Measurements from ENCODE around the gene GDF9. TPM values are rescaled to one million over a fixed set of nuclear protein-coding genes. Genes with fewer than 3 reads are reported as not detected.

The GDF9 gene
- total RNA-seq, 3 donors from 2014 or later = 0.33 to 0.64 (median 0.44) TPM

DNA sequence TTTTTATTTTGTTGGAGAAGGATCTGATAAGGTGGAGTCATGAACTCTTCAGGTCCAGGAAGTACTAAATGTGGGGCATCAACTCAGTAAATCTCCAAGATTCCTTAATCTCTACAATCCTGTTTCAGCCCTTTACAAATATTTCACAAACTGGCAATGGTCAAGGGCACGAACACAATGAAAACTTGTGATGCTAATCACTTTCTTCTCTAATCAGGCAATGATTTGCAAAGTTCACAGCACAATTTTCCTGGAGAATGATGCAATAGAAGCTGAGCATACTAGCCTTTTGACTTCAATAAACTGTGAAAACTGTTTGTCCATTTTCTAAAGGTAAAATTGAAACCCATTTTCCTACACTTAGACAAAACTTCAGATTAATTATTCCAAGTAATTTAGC is 16.9 kb downstream of the GDF9 start:
- intact Hi-C loops (cut with DNase I; ENCODE audit: low total_unique reads) = no loop called here
- H3K4me1 ChIP-seq = no peaks in the 10 kb centered on the region
- no peaks in the 10 kb centered on the region for H3K36me3 ChIP-seq
- H3K27ac ChIP-seq = no peak overlapping the region
- no peaks in the 10 kb centered on the region for H3K9me3 ChIP-seq
- H3K27me3 ChIP-seq = no peaks in the 10 kb centered on the region
- no peak for TF ChIP-seq POLR2A (IDR thresholded peaks at IDR 0.05)
- TF ChIP-seq, protein P1, sequence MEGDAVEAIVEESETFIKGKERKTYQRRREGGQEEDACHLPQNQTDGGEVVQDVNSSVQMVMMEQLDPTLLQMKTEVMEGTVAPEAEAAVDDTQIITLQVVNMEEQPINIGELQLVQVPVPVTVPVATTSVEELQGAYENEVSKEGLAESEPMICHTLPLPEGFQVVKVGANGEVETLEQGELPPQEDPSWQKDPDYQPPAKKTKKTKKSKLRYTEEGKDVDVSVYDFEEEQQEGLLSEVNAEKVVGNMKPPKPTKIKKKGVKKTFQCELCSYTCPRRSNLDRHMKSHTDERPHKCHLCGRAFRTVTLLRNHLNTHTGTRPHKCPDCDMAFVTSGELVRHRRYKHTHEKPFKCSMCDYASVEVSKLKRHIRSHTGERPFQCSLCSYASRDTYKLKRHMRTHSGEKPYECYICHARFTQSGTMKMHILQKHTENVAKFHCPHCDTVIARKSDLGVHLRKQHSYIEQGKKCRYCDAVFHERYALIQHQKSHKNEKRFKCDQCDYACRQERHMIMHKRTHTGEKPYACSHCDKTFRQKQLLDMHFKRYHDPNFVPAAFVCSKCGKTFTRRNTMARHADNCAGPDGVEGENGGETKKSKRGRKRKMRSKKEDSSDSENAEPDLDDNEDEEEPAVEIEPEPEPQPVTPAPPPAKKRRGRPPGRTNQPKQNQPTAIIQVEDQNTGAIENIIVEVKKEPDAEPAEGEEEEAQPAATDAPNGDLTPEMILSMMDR (IDR thresholded peaks at IDR 0.05) = no peak
- no peak for TF ChIP-seq POLR2AphosphoS5 (IDR thresholded peaks at IDR 0.05)
- no peak overlapping the region for H3K4me3 ChIP-seq
- DNase-seq (ENCODE audit: low spot score in 2 of 2) = no peak

DNA sequence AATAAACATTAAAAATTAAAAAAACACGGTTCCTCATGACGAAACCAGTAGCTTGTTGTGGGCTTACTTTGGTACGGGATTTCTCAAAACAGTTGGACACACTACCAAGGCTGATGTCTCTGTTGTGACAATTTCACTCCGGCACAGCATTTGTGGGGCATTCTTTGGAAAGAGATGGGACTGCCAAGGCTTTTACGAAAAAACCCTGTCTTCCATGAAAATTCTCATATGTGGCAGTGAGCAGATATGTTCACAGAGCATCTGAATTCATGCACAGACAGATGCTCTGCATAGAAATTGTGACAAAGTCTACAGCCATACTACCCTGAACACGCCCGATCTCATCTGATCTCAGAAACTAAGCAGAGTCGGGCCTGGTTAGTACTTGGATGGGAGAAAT is 18.0 kb downstream of the GDF9 start:
- Histone ChIP-seq H3K27ac (no peak overlapping the region), H3K27me3 (no peaks in the 10 kb centered on the region), H3K9me3 (no peaks in the 10 kb centered on the region), H3K36me3 (no peaks in the 10 kb centered on the region), H3K4me1 (no peaks in the 10 kb centered on the region), H3K4me3 (no peak overlapping the region)
- intact Hi-C loops (cut with DNase I; ENCODE audit: low total_unique reads) = no loop called here
- no peak for DNase-seq (ENCODE audit: low spot score in 2 of 2)
- TF ChIP-seq POLR2AphosphoS5 (IDR thresholded peaks at IDR 0.05) (no peak), POLR2A (IDR thresholded peaks at IDR 0.05) (no peak)
- TF ChIP-seq, protein P1 (IDR thresholded peaks at IDR 0.05) = no peak

DNA sequence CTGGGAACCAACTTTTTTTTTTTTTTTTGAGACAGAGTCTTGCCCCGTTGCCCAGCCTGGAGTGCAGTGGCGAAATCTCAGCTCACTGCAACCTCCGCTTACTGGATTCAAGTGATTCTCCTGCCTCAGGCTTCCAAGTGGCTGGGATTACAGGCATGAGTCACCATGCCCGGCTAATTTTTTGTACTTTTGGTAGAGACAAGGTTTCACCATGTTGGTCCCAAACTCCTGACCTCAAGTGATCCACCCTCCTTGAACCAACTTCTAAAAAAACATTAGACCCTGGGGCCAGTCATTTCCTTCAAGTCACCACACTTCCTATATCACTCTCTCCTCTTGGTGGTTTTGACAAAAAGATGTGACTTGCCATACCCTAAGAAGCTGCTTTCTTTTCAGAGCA is 25.0 kb downstream of the GDF9 start:
- TF ChIP-seq POLR2AphosphoS5 (IDR thresholded peaks at IDR 0.05) (no peak), POLR2A (IDR thresholded peaks at IDR 0.05) (no peak)
- TF ChIP-seq, protein P1 (IDR thresholded peaks at IDR 0.05) = no peak
- H3K9me3 ChIP-seq = no peaks in the 10 kb centered on the region

DNA sequence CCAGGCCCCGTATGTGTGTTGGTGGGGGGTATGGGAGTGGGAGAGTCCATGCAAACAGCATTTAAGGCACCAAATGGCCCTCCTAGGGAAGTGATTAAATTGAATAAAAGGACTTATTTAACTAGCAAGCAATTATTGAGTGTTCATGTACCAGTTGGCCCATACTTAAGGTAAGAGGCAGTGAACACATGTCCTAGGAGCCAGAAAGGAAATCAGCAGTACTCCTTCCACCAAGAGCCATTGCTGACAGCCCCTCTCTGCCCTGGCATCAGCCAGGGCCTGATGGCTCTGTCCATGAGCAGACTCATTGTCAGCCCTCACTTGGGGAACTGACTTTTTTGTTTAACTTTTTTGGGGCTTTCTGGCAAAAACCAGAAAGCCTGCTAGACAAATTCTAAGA is 25.4 kb downstream of the GDF9 start:
- H3K9me3 ChIP-seq = no peaks in the 10 kb centered on the region
- no peaks in the 10 kb centered on the region for H3K27me3 ChIP-seq
- no peak overlapping the region for H3K4me3 ChIP-seq
- peak overlapping the region; percentile 78 to 88 for H3K27ac ChIP-seq
- TF ChIP-seq, protein P1 (IDR thresholded peaks at IDR 0.05) = no peak
- no peak for TF ChIP-seq POLR2AphosphoS5 (IDR thresholded peaks at IDR 0.05)
- no peak for TF ChIP-seq POLR2A (IDR thresholded peaks at IDR 0.05)
- intact Hi-C loops (cut with DNase I; ENCODE audit: low total_unique reads) = no loop called here
- no peaks in the 10 kb centered on the region for H3K4me1 ChIP-seq
- no peak for DNase-seq (ENCODE audit: low spot score in 2 of 2)
- H3K36me3 ChIP-seq = no peaks in the 10 kb centered on the region

More for the DNA sequence above, 25.0 kb downstream of the GDF9 start:
- Histone ChIP-seq H3K36me3 (no peaks in the 10 kb centered on the region), H3K4me3 (no peak overlapping the region), H3K4me1 (no peaks in the 10 kb centered on the region), H3K27ac (peak overlapping the region in 1 of 2 donors; percentile 88), H3K27me3 (no peaks in the 10 kb centered on the region)
- intact Hi-C loops (cut with DNase I; ENCODE audit: low total_unique reads) = no loop called here
- no peak for DNase-seq (ENCODE audit: low spot score in 2 of 2)

DNA sequence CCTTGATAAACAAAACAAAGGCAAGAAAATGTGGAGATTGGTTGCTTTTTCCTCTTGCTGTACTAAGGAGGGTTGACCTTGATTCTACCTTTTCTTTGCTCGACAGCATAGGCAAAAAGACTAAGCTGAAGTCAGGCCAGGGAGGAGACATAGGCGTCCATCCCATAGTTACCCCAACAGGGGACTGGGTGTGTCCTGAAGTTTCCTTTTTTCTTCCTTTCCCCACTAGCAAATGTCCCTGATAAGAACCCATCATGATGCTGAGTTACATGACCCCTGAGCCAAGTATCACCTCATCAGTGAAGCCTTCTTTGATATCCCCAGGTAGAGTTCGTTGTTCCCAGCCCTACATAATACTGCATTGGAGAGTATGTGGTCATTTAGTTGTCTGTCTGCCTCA is 26.0 kb downstream of the GDF9 start:
- Histone ChIP-seq H3K27me3 (no peaks in the 10 kb centered on the region), H3K4me3 (no peak overlapping the region), H3K4me1 (no peaks in the 10 kb centered on the region), H3K36me3 (no peaks in the 10 kb centered on the region), H3K27ac (peak overlapping the region; percentile 78 to 88), H3K9me3 (no peaks in the 10 kb centered on the region)
- DNase-seq (ENCODE audit: low spot score in 2 of 2) = no peak
- intact Hi-C loops (cut with DNase I; ENCODE audit: low total_unique reads) = no loop called here
- no peak for TF ChIP-seq POLR2A (IDR thresholded peaks at IDR 0.05)

All from breast epithelium (tissue), 4 donors.